ENCODE measurements around the gene EPHB1.

- TF ChIP-seq CTCF (IDR thresholded peaks at IDR 0.05) = no peak
- TF ChIP-seq POLR2A (IDR thresholded peaks at IDR 0.05) = no peak
- TF ChIP-seq EP300 (IDR thresholded peaks at IDR 0.05) = no peak
These were observed 422.7 kb downstream of the EPHB1 start for GRCh38 chr3:135217730-135218129.
